Activated CD8-positive, alpha-beta memory T cell treated with anti-CD3 and anti-CD28 coated beads, Interleukin-2, amount 50 U/mL, for 1 hour (primary cell): ENCODE data around the gene FBXW12.
"Not testable (repeated sequence)": the region's sequence is repeated elsewhere in the genome, so short reads cannot be mapped to it uniquely, and the experiment has no call there.

Experiments
- DNase-seq: peaks from one replicate; pipeline ENCODE4 v3.0.0-alpha.2; 2020; ENCODE audit errors: extremely low read depth

Gene FBXW12

DNA sequence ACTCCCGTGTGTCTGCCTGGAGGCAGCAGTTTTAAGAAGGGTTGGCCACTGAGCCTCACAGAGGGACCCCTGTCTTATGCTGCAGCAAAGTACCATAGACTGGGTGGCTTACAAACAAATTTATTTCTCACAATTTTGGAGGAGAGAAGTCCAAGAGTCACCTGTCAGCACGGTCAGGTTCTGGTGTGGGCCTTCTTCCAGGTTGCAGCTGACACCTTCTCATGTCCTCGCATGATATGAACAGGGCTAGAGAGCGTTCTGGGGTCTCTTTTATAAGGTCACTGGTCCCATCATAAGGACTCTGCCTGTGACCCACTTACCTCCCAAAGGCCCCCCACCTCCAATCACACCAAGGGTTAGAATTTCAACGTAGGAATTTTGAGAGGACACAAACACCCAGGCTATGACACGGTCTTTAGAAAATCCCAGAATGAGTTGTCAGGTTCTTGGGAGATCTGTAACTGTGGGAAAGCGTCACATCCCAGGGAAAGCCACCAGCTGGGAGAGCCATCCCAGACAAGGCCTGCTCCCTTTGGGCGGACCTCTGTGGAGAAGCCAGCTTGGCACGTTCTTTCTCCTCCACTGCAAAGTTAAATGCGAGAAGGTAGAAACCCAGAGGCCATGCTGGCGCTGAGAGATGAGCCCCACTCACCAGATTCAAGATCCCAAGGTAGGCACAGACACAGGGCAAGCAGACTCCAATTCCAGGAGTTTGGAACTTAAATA is at the start of gene FBXW12:
Gene FBXW12, plus strand, starts transcription at position 569 of the 726 bp plus-strand sequence. CDS start 549 bp downstream, outside the sequence.
- no peak for DNase-seq

GRCh38 chr3:48331706-48332435 is 40.1 kb upstream of the FBXW12 start:
- DNase-seq = not testable (repeated sequence)

DNA sequence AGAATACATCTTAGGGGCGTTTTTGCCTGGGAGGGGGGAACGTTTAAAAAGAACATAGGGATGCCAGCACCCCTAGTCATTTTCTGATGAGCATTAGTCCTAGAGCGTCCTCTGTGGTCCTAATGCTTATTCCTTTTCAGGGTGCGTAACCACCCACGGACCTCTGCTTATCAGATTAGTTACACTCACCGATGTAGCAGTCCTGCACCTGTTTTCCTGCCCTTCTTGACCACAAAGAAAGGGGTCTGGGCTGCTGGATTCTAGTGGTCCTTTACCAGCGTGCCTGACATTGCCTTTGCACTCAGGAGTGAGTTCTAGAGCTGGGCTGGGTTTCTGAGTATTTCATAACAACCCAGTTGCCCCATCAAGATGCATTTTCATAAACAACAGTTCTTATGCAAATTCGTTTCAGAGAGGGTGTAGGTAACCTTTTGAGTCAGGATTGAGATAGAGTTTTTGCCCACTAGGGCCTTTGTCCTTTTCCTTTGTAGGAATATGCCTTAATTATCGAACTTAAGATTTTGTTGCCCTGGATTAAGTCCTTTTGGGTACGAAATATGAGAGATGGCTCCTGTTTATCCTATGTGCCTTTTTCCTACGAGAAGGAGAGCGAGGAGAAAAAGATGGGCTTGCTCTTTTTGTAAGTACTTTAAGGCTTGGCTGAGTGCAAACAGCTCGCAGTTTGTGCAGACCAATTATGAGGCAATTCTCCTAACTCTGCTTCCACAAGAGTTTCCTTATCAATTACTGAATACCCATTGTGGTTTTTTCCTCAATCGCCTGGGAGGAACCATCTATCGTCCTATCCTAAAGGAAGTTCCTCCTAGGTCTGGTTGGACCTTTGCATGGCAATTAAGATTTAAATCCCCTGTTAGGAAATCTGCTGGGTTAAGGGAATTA is 38.4 kb upstream of the FBXW12 start, which contains the start of gene SPINK8:
Gene SPINK8, minus strand, starts transcription at position 316 of the 900 bp plus-strand sequence. CDS start 5,320 bp downstream, outside the sequence.
- not testable (repeated sequence) for DNase-seq

GRCh38 chr3:48334605-48335004 is 37.4 kb upstream of the FBXW12 start:
- no peak for DNase-seq

DNA sequence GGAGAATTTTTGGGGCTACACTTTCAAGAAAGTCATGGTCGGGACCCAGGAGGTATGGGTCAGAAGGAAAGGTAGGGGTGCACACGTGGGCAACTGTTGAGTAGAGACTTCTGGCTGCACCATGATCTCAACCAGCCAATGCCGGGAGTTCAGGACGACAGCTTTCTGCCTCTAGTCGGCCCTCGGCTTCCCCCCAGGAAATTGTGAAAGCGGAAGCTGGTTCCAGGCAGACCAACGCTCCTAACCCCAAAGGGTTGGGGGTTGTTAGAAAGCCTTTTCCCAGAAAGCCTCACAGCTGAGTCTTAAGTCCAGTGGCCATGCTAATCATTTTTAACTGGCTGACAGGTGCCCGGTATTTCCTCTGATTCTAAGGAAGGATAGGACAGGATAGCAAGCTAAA is 36.7 kb upstream of the FBXW12 start:
- not testable (repeated sequence) for DNase-seq

DNA sequence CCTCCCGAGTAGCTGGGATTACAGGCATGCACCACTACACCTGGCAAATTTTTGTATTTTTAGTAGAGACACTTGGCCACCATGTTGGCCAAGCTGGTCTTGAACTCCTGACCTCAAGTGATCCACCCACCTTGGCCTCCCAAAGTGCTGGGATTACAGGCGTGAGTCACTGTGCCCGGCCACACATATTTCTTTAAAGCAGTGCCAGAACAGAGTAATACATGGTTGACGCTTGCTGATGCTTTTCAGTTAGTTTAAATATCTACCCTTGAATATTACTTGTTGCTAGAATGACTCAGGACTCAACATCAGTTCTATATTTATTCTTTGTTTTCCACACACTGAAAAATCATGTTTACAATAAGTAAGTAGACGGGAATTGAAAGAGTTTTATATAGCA is 34.5 kb upstream of the FBXW12 start:
- DNase-seq = not testable (repeated sequence)

DNA sequence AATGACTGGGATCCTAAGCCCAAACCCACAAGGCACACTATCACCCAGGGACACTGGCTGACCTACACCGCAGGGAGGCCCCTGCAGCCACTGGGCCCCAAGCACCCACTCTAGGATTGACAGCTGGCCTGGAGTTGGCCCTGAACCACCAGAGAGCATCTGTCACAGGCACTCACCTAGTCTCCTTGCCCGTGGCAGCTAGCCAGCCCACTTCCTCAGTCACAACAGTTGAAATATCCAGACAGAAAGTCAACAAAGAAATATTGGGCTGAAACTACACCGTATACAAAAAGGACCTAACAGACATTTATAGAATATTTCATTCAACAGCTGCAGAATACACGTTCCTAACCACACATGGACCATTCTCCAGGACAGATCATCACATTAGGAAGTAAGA is 33.4 kb upstream of the FBXW12 start:
- DNase-seq = no peak

DNA sequence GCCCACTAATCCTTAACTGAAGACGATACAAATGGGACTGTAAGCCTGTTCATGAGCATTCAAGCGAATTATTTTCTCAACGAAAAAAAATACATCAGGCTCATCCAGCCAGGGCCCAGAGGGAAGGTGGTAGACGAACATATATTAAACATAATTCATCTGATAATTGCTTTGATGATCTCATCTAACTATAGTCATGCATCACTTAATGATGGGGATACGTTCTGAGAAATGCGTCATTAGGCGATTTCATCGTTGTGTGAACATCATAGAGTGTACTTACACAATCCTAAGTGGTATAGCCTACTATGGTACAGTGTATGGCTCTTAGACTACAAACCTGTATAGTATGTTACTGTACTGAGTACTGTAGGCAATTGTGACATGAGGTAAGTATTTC is 28.6 kb upstream of the FBXW12 start:
- no peak for DNase-seq

- DNase-seq = no peak
These were observed 27.0 kb upstream of the FBXW12 start for GRCh38 chr3:48344867-48345507.

GRCh38 chr3:48345946-48346572 is 26.0 kb upstream of the FBXW12 start:
- DNase-seq = no peak

- DNase-seq = no peak
These were observed 24.5 kb upstream of the FBXW12 start for GRCh38 chr3:48347500-48347899.

DNA sequence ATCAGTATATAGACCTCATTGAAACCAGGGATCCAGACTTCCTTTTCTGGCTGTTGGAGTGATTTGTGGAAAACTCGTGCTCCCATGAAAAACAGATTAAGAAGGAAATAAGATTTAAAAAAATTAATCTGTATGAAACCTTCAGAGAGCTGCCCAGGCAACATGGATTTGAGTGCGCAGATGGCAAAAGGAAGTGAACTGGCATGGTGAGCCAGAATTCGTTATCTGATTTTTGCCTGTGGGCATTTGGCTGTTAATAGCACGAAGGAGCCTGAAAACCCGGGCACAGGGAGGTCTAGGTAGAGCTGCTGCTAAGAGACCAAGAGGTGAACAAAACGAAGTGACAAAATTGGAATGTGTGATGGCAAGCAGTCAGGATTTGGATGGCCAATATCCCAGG is 19.5 kb upstream of the FBXW12 start:
- DNase-seq = no peak

DNA sequence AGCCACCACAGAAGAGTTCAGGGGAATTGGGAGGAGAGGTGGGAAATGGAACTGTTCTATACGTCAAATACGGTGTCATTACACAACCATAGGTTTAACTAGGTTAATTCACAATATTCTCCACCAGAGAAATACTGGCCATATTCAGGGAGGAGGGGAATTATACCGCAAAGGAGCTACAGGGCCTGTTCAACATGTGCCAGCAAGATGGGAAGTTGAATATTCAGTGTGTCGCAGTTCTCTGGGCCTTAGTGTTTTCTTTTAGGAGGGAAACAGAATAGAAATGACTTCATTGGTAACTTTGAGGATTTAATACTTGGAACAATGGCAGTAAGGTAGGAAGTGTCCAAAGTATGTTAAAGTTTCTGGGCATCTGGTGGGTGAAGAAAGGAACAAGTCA is 18.0 kb upstream of the FBXW12 start:
- DNase-seq = no peak

- no peak for DNase-seq
These were observed 15.6 kb upstream of the FBXW12 start for GRCh38 chr3:48356419-48356818.

DNA sequence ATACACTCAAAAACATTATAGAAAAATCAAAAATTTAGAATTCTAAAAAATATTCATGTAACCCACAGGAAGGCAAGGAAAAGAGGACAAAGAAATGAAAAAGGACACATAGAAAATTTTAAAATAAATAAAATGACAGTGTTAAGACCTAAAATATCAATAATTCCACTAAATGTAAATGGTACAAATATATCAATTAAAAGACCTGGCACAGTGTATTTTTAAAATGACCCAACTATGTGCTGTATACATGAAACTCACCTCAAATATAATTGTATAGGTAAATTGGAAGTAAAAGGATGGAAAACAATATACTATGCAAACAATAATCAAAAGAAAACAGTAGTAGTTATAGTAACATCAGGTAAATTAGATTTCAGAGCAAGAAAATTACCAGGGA is 10.1 kb upstream of the FBXW12 start:
- DNase-seq = no peak

- DNase-seq = no peak
These were observed 7.2 kb upstream of the FBXW12 start for GRCh38 chr3:48364840-48365239.

DNA sequence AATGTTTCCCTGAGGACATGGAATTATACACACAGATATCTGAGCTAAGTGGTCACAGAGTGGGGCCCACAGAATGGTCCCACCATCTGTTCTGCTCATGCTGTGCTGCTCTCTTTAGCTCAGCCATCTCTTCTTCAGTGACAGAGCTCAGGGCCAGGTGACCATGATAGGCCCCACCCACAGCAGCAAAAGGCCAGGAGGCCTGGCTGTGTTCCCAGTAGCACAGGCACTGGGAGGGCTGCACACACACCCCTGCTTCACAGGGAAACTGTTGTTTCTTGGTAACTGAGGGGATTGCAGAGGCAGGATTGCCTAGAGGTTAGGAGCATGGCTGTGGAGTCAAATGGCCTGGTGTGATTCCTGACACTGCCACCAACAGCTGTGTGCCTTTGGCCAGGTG is 4.8 kb upstream of the FBXW12 start:
- no peak for DNase-seq

GRCh38 chr3:48369693-48370332 is 2.2 kb upstream of the FBXW12 start:
- DNase-seq = no peak

- no peak for DNase-seq
These were observed 1.7 kb upstream of the FBXW12 start for GRCh38 chr3:48370333-48370713.

- no peak for DNase-seq
These were observed 355 bp downstream of the FBXW12 start for GRCh38 chr3:48372377-48372770.
